ENCODE data around the gene DBI.
A peak's percentile ranks its signal among the peaks of the same experiment; 100 is the strongest.
"Not testable (repeated sequence)": the region's sequence is repeated elsewhere in the genome, so short reads cannot be mapped to it uniquely, and the experiment has no call there.

DBI gene

DNA sequence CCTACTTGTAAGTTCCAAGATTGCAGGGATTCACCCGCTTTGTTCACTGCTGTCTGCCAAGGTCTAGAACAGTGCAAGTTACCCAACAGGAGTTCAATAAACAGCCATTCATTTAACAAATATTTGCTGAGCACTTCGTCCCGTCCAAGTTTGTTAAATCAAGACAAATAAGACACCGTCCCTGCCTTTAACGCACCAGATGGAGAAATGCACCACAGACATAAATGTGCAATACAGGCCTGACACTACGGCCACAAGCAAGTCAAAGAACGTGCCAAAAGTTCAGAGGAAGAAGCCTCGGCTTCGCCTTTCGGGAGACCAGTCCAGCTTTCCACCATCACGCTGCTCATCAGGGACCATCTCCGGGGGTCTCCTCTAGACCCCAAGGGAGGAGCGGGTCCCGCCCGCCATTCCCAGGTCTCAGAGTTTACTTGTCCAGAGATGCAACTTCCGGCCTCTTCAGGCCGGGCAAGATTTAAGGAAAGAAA lies 572 bp upstream of the DBI start:
- peak; percentile 61 for DNase-seq

GRCh38 chr2:119367472-119368099 lies 809 bp downstream of the DBI start:
- peak; percentile 77 for DNase-seq

GRCh38 chr2:119369845-119370244 lies 3.1 kb downstream of the DBI start:
- DNase-seq, result no peak

DNA sequence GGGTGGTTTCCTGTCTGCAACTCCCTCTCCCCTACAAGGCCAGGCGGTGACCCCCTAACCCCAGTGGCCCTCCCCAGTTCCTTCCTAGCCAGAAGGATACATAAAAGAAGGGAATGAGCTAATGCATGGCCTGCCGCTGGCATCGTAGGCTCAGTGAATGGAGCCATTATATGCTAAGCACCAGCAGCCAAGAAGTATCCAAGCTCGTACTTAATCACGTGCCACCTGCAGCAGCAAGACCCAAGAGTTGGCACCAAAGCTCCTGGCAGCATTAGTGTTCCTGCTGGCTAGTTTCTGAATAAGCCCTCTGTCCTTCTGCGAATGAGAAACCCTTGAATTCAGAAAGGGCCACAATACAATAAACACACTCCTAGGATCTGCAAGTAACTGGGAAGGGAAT lies 4.3 kb downstream of the DBI start:
- no peak for DNase-seq

DNA sequence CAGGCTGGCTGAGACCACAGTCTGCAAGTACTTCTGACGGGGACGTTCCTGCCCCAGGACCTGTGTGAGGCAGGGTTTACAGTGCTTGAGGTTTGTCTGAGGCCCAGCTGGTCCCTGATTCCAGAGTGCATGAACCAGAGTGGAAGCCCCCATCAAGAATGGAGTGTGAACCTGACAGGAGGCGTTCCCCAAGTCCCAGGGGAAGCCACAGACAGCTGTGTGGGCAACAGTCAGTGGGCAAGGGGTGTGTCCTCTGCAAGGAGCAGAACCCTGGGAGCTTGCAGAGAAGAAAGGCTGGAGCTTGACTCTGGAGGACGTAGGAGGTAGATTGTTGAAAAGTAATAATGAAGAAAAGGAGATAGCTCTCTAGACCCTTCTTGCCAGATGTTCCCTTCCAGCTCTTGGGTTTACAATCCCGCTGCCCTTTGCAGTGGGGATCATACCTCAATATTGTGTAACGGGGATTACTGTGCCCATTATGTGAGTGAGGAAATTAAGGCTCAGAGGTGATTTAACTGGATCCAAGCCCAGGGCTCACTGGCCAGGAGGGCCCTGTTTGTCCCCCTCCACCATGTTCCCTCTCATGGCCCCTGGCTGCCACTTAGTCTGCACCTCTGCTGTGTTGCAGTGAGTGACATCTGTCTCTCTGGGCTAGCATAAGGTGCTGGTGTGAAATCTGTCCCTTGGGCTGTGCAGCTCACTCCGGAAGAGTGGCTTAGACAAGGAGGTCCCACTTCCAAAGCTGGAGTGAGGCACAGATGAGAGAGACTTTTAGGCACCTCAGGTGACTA lies 6.2 kb downstream of the DBI start:
- no peak for DNase-seq

DNA sequence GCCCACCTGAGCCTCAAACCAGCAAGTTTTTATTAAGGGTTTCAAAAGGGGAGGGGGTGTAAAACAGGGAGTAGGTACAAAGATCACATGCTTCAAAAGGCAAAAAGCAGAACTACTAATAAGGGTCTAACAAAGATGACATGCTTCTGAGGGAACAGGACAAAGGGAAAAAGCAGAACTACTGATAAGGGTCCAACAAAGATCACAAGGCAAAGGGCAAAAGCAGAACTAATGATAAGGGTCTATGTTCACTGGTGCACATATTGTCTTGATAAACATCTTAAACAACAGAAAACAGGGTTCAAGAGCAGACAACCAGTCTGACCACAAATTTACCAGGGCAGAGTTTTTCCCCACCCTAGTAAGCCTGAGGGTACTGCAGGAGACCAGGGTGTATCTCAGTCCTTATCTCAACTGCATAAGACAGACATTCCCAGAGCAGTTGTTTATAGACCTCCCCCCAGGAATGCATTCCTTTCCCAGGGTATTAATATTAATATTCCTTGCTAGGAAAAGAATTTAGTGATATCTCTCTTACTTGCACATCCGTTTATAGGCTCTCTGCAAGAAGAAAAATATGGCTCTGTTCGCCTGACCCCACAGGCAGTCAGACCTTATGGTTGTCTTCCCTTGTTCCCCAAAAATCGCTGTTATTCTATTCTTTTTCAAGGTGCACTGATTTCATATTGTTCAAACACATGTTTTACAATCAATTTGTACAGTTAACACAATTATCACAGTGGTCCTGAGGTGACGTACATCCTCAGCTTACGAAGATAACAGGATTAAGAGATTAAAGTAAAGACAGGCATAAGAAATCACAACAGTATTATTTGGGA lies 7.3 kb downstream of the DBI start:
- not testable (repeated sequence) for DNase-seq

DNA sequence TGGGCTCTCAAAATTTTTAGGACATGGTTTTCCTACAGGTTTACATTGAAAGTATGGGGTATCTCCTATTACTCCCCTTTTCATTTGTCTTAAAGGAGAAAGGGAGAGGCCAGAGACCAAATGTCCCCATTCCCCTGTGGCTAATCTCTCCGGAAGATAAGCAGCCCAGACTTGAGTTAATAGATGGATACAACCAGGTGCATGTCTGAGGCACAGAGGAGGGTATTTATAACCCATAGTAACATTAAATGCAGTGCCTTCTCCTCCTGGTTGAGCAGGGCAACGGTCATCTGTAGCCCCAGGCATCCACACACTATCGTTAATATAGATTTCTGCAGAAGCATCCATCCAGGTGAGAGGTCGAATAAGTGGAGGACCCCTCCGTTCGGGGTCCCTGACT lies 9.6 kb downstream of the DBI start:
- DNase-seq, result not testable (repeated sequence)

DNA sequence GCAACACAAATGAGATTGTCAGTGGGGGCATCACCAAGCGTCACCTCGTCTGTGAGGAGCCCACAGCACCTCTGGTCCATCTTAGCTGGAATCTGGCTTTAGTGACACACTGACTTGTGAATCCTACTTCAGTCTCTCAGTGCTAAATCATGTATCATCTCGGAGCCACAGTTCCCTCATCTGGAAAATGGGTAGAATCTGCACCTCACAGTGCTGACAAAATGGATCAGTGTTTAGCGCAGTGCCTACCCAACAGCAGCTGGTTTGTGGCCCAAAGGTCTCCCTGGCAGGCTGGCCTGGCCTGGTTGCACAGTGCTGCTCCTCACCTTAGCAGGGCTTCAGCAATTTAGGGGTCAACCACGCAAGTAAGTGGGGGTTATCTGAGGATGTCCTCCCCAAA lies 10.0 kb downstream of the DBI start:
- DNase-seq, result no peak

DNA sequence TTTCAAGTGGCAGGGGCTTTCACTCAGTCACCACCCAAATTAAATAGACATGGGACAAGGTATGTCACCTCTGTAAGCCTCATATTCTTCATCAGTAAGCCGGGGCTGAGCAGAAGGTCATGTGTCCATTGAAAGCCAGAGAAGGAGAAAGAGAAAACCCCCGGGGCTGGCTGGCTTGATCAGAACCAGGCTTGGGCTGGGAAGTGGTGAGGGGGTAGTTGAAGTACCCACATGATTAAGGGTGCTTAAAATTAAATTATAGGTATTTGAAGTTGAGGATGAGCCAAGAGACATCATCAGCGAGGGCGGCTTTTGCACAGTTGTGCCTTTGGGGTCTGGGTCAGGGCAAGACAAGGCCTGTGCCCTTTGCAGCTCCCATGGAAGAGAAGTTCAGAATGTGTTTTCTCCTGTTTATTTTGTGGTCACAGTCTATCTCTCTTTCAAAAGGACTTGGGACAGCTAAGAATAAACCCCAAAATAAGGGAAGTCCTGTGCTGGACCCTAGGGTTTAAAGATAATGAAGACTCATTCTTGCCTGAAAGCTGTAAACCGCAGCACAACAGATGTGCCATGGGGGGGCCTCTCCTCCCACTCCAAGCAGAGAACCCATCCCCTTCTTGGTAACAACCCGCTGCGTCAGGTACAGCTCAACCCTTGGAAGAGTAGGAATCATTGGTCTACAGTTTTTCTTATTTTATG lies 10.7 kb downstream of the DBI start:
- DNase-seq, result no peak

DNA sequence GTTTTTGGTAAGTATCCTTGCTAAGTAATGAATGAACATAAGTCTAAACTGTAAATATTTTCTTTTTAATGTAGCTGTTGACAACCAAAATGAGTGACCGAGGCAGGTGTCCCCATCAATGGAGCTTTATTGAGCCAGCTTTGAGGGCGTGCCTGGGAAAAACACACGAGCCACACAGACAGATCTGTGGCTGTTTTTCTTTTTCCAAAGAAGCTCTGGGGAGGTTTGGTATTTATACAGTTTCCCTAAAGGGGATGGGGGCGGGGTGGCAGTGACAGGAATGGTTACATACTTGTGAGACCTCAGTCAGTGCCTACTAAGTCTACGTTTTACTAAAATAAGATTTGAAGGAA lies 11.2 kb downstream of the DBI start:
- DNase-seq, result no peak

DNA sequence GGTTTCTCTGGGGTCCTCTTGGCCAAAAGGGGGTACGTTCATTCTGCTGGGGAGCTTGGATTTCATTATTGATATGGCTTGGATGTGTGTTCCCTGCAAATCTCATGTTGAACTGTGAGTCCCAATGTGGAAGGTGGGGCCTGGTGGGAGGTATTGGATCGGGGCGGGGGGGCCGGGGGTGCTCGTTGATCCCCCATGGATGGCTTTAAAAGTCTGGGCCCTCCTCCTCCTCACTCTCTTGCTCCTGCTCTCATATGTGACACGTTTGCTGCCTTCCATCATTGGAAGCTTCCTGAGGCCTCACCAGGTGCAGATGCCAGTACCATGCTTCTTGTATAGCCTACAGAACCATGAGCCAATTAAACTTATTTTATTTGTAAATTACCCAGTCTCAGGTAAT lies 11.8 kb downstream of the DBI start:
- DNase-seq, result no peak

- peak; percentile 31 for DNase-seq
These were observed 16.8 kb downstream of the DBI start for GRCh38 chr2:119383410-119384140.

DNA sequence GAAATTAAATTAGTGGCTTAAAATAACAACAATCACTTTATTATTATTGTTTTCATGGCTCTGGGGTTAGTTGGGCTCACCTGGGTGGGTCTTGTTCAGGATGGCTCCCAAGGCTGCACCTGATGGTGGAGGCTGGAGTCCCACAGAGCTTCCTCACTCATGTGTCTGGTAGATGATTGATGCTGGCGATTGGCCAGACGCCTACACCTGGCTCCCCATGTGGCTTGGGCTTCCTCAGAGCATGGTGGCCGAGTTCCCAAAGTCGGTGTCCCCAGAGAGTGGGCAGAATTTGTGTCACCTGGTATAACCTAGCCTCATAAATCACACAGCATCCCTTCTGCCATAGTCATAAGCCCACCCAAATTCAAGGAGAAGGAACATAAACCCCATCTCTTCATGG lies 18.2 kb downstream of the DBI start:
- DNase-seq, result no peak

DNA sequence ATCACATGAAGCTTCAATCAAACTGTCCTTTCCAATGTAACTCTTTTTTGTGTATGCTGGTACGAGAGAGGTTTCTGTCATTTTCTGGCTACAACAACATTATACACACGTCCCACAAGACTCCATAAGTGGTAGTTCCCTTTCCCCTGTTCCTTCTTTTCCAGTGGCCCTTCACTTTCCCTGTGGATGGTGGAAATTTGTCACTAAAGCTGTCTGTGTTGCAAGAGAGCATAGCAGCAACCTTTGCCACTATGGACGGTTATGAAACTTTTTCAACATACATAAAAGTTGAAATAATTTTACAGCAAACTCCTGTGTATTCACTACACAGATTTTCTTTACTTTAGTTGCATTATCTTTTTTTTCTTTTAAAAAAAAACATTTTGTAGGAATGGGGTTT lies 18.7 kb downstream of the DBI start:
- DNase-seq, result no peak

- no peak for DNase-seq
These were observed 20.8 kb downstream of the DBI start for GRCh38 chr2:119387381-119388129.

DNA sequence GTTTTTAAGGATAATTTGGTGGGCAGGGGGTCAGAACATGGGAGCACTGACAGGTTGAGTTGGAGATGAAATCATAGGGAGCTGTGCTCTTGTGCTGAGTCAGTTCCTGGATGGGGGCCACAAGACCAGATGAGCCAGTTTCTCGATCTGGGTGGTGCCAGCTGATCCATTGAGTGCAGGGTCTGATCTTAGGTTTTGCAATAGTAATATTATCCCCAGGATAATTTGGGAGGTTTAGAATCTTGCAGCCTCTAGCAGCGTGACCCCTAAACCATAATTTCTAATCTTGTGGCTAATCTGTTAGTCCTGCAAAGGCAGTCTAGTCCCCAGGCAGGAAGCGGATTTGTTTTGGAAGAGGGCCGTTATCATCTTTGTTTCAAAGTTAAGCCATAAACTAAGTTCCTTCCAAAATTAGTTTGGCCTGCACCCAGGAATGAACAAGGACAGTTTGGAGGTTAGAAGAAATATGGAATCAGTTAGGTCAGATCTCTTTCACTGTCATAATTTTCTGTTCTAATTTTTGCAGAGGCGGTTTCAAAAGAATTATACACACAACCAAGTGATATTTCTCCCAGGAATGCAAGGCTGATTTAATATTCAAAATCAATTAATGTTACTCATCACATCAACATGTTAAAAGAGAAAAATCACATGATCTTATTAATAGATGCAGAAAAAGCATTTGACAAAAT lies 23.0 kb downstream of the DBI start:
- DNase-seq, result peak; percentile 45

DNA sequence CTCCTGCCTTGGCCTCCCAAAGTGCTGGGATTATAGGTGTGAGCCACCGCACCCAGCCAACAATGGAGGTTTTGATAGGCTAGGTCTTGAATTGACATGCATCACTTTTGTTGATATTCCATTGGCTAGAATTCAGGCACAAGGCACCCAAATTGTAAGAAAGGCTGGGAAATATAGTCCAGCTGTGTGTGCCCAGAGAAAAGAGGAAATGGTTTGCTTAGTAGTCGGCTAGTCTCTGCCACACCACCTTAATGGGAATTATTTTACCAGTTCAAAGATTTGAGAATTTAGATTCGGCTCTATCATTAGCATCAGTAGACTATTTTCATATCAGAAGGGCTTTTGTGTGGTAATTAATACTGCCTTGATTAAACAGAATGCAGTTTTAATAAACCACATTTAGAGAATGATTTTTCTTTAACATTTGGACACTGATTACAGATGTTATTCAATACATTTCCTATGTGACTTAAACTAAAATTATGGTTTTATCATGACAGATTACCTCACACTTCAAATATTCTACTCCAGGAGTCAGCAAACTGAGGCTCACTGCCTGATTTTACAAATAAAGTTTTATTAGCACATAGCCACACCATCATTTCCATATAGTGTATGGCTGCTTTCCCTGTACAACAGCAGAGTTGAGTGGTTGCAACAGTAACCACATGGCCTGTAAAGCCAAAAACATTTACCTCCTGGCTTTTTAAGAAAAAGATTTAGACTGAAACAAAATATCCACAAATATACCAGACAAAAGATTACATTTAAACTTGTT lies 27.4 kb downstream of the DBI start:
- DNase-seq, result no peak

DNA sequence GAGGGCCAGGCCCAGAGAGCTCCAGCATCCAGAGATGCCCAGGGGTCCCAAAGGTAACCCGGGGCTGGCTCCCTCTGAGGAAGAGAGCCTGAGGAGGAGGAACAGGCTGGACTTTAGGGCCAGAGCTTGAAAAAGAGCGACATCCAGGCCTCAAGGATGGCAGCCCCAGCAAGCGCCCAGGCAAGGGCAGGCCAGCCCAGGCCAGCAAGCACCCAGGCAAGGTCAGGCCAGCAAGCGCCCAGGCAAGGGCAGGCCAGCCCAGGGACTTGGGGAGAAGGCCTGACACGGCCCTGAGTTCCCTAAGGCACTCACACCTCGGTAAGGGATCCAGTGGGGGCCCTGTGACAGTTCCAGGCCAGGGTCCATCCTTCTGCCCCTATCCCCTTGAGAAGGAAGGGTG lies 30.4 kb downstream of the DBI start:
- no peak for DNase-seq

- no peak for DNase-seq
These were observed 35.3 kb downstream of the DBI start for GRCh38 chr2:119402106-119402505.

All from DMS53 (cell line).